ENCODE results near the gene PTPN21. TPM values are rescaled to one million over a fixed set of nuclear protein-coding genes. Genes with fewer than 3 reads are reported as not detected.

PTPN21 gene
- total RNA-seq, 4 donors from 2014 or later: 27.8 to 38.5 (median 28.9) TPM

DNA sequence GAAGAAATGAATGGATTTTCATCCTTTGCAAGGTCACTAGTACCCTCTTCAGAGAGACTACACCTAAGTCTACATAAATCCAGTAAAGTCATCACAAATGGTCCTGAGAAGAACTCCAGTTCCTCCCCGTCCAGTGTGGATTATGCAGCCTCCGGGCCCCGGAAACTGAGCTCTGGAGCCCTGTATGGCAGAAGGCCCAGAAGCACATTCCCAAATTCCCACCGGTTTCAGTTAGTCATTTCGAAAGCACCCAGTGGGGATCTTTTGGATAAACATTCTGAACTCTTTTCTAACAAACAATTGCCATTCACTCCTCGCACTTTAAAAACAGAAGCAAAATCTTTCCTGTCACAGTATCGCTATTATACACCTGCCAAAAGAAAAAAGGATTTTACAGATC is 128.5 kb downstream of the PTPN21 start:
- in situ Hi-C loops (cut with MboI; ENCODE audit: low pct_ligation_motif_present in 1 of 4, low pct_unique_long_range_greater_than_20kb in 1 of 4, low sequenced_read_pairs in 3 of 4) (no loop called here), intact Hi-C loops (cut with DNase I; ENCODE audit: low total_unique reads) (no loop called here)
- Histone ChIP-seq H3K4me3 (no peak overlapping the region), H3K9me3 (no peaks in the 10 kb centered on the region), H3K27me3 (no peaks in the 10 kb centered on the region), H3K27ac (no peak overlapping the region), H3K36me3 (no peaks in the 10 kb centered on the region), H3K4me1 (no peaks in the 10 kb centered on the region)
- 84 to 86% methylated on average over 7 of the region's 7 CpGs for WGBS, 2 donors (ENCODE audit: low coverage in 1 of 2)
- no peak for DNase-seq
- TF ChIP-seq POLR2A (IDR thresholded peaks at IDR 0.05): no peak

DNA sequence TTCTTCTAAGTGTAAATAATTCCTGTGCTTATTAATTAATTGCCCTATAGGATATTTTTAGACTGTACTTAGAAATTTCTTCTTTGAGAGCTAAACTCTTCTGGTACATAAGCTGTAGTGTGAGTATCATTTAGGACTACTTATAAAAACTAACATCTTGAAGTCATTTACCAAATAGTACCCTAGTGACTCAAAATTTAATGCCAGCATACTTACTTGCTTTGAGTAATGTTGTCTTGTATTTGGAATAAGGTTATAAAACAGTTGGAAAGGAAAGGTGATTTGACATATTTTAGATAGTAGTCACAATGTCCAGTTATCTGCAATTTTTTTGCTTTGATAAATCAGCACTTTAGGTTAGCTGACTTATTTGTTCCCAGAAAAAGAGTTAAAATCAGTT is 130.2 kb downstream of the PTPN21 start:
- H3K4me3 ChIP-seq: no peak overlapping the region
- H3K27me3 ChIP-seq: no peaks in the 10 kb centered on the region
- in situ Hi-C loops (cut with MboI; ENCODE audit: low pct_ligation_motif_present in 1 of 4, low pct_unique_long_range_greater_than_20kb in 1 of 4, low sequenced_read_pairs in 3 of 4) (no loop called here), intact Hi-C loops (cut with DNase I; ENCODE audit: low total_unique reads) (no loop called here)
- TF ChIP-seq EP300 (IDR thresholded peaks at IDR 0.05; ENCODE audit: low read depth): no peak
- no peaks in the 10 kb centered on the region for H3K4me1 ChIP-seq
- DNase-seq: no peak
- no peaks in the 10 kb centered on the region for H3K9me3 ChIP-seq
- H3K36me3 ChIP-seq: peaks cover 0 to 5% (median 0%) of the 10 kb centered on the region in 4 donors
- H3K27ac ChIP-seq: no peak overlapping the region

DNA sequence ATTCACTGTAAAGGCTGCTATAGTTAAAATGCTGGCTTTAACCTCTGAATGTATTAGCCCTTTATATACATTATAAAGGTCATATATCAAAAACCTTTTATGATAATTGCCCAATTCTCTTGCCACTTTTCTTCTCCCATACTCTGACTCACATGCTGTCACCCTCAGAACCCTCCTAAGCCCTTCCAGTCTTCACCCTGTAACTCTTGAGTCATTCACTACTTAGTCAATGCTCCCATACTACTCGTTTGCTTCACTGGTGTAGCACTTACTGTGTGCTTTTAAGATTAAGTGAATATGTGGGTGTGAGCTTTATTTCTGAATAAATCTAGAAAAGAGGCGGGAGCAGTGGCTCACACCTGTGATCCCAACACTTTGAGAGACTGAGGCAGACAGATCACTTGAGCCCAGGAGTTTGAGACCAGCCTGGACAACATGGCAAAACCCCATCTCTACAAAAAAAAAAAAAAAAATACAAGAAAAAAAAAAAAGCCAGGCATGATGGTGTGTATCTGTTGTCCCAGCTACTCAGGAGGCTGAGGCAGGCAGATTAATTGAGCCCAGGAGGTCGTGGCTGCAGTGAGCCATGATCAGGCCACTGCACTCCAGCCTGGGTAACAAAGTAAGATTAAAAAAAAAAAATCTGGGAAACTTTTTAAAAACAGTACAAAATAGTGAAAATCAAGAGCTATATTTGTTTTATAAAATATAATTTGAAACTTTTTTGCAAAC is 131.7 kb downstream of the PTPN21 start:
- no peaks in the 10 kb centered on the region for H3K27me3 ChIP-seq
- in situ Hi-C loops (cut with MboI; ENCODE audit: low pct_ligation_motif_present in 1 of 4, low pct_unique_long_range_greater_than_20kb in 1 of 4, low sequenced_read_pairs in 3 of 4): no loop called here
- TF ChIP-seq, protein P1, sequence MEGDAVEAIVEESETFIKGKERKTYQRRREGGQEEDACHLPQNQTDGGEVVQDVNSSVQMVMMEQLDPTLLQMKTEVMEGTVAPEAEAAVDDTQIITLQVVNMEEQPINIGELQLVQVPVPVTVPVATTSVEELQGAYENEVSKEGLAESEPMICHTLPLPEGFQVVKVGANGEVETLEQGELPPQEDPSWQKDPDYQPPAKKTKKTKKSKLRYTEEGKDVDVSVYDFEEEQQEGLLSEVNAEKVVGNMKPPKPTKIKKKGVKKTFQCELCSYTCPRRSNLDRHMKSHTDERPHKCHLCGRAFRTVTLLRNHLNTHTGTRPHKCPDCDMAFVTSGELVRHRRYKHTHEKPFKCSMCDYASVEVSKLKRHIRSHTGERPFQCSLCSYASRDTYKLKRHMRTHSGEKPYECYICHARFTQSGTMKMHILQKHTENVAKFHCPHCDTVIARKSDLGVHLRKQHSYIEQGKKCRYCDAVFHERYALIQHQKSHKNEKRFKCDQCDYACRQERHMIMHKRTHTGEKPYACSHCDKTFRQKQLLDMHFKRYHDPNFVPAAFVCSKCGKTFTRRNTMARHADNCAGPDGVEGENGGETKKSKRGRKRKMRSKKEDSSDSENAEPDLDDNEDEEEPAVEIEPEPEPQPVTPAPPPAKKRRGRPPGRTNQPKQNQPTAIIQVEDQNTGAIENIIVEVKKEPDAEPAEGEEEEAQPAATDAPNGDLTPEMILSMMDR (IDR thresholded peaks at IDR 0.05): no peak
- TF ChIP-seq POLR2AphosphoS5 (IDR thresholded peaks at IDR 0.05) (no peak), POLR2A (IDR thresholded peaks at IDR 0.05) (no peak), EP300 (IDR thresholded peaks at IDR 0.05; ENCODE audit: low read depth) (no peak)
- no peak for DNase-seq
- no peak overlapping the region for H3K27ac ChIP-seq
- WGBS, 2 donors (ENCODE audit: low coverage in 1 of 2): 61 to 73% methylated on average over 2 to 3 of the region's 3 CpGs
- intact Hi-C loops (cut with DNase I; ENCODE audit: low total_unique reads): no loop called here
- H3K36me3 ChIP-seq: peaks cover 0 to 8% (median 0%) of the 10 kb centered on the region in 4 donors
- H3K4me1 ChIP-seq: no peaks in the 10 kb centered on the region
- no peak overlapping the region for H3K4me3 ChIP-seq
- H3K9me3 ChIP-seq: peaks cover 5 to 6% of the 10 kb centered on the region in 2 donors

GRCh38 chr14:88422047-88422446 is 132.8 kb downstream of the PTPN21 start:
- Histone ChIP-seq H3K27ac (no peak overlapping the region), H3K4me1 (no peaks in the 10 kb centered on the region), H3K9me3 (peaks cover 13 to 15% of the 10 kb centered on the region in 2 donors), H3K4me3 (no peak overlapping the region), H3K36me3 (peaks cover 0 to 19% (median 3%) of the 10 kb centered on the region in 4 donors), H3K27me3 (no peaks in the 10 kb centered on the region)
- in situ Hi-C loops (cut with MboI; ENCODE audit: low pct_ligation_motif_present in 1 of 4, low pct_unique_long_range_greater_than_20kb in 1 of 4, low sequenced_read_pairs in 3 of 4): no loop called here
- intact Hi-C loops (cut with DNase I; ENCODE audit: low total_unique reads): no loop called here
- no peak for DNase-seq
- no peak for TF ChIP-seq POLR2A (IDR thresholded peaks at IDR 0.05)
- TF ChIP-seq POLR2AphosphoS5 (IDR thresholded peaks at IDR 0.05): no peak
- TF ChIP-seq EP300 (IDR thresholded peaks at IDR 0.05; ENCODE audit: low read depth): no peak

DNA sequence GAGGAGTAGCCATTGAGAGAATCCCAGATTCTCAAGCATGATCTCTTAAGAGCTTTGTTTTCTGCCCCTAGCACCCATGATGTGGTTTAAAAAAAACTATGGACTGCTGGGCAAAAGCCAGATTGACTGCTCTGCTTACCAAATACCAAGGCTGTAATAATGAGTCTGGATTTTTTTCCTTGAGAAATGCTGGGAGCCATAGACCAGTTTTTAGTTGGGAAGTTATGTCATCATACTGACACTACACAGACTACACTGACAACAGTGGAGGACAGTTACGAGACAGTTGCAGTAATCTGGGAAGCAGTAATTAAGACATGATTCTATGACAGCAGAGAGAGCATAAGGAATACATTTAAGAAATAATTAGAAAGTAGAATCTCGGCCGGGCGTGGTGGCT is 133.5 kb downstream of the PTPN21 start:
- H3K27me3 ChIP-seq: no peaks in the 10 kb centered on the region
- no peak overlapping the region for H3K27ac ChIP-seq
- no peak overlapping the region for H3K4me3 ChIP-seq
- WGBS, 2 donors (ENCODE audit: low coverage in 1 of 2): 80 to 86% methylated on average over 4 of the region's 4 CpGs
- intact Hi-C loops (cut with DNase I; ENCODE audit: low total_unique reads) (no loop called here), in situ Hi-C loops (cut with MboI; ENCODE audit: low pct_ligation_motif_present in 1 of 4, low pct_unique_long_range_greater_than_20kb in 1 of 4, low sequenced_read_pairs in 3 of 4) (no loop called here)
- H3K9me3 ChIP-seq: peaks cover 13 to 15% of the 10 kb centered on the region in 2 donors
- H3K4me1 ChIP-seq: no peaks in the 10 kb centered on the region
- DNase-seq: no peak
- H3K36me3 ChIP-seq: peaks cover 0 to 26% (median 4%) of the 10 kb centered on the region in 4 donors
- TF ChIP-seq POLR2A (IDR thresholded peaks at IDR 0.05): no peak
- TF ChIP-seq EP300 (IDR thresholded peaks at IDR 0.05; ENCODE audit: low read depth): no peak
- TF ChIP-seq, protein P1 (IDR thresholded peaks at IDR 0.05): no peak
- TF ChIP-seq POLR2AphosphoS5 (IDR thresholded peaks at IDR 0.05): peak in 1 of 3 donors; percentile 42
